IPS DF 4.7 (cell line): Measurements from ENCODE around the gene CD3D.

Source experiments
- DNase-seq: peaks from one replicate; pipeline ENCODE4 v3.0.0-alpha.2; 2013; ENCODE audit warnings: low spot score; ENCODE audit errors: extremely low read depth

CD3D gene

DNA sequence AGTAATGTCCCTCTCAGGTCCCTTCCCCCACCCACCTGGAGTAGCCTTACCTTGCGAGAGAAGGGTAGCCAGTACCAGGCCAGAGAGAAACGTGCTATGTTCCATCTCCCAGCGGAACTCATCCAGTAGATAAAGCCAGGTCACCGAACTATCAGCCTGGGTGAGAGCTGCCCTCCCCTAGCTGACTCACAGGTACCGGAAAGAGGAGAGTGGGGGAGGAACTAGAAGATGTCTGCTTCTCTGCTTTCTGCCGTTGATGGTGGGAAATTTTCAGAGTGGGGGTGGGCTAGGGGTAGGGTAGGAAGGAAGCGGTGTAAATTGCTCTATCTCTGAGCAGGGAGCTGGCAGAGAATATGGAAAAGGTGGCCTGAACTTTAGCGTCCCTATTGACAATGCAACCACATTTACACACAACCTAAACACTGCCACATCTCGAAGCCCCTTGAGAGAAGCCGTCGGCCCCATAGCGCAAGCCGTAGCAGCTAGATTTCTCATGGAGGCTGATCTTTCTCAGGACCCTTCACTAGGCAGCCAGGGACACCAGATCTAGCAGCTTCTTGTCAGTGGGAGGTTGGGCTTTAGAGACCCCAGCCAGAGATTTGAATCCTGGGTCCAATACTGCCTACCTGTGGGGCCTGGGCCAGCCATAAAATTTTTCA lies at the start of gene CD3D:
CD3D (minus strand) TSS at position 203 of the 659 bp plus-strand sequence; CDS start at position 105, 98 bp downstream.
- no peak for DNase-seq

DNA sequence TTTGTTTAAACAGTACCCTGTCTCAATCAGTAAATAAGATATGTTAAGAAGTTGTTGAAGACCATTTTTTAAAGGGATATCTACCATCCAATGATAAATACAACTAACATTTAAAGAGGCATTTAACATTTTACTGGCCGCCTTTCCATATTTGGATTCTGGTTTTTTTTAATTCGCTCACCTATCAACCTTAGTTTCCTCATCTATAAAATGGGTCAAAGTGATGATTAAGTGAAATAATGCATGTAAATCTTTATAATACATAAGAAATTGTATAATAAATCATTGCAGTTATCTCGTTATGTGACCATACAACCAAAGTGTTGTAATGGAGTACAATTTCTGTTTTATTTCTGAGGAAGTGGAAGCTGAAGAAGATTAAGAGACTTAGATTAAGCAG lies 41.2 kb upstream of the CD3D start:
- DNase-seq, result no peak

DNA sequence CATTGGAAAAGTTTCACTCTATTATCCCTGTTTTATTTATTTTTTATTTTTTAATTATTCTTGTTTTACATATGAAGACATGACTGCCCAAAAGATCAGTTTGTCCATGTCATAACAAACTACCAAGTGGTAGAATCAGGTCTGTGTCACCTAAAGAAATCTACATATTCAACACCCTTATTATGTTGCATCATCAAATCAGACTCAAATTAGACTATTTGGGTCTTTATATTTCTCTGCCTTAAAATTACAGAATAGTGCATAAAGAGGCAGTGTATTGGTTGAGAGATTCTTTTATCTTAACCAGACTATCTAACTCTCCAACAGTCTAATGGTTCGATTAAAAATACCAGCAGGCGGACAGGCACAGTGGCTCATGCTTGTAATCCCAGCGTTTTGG lies 40.4 kb upstream of the CD3D start:
- DNase-seq, result no peak

DNA sequence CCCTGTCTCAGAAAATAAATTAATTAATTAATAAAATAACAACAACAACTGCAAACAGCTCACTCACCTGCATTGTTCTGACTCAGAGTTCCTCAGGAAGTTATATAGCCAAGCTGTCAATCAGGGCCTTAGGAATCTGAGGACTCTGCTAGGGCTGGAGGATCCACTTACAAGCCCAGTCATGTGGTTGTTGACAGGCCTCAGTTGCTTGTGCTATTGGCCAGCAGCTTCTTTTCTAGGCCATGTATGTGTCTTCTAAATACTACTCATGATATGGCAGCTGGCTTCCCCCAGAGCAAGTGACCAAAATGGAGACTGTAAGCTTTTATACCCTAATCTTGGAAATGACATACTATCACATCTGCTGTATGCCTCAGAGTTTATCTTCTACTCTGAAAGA lies 38.1 kb upstream of the CD3D start:
- no peak for DNase-seq

DNA sequence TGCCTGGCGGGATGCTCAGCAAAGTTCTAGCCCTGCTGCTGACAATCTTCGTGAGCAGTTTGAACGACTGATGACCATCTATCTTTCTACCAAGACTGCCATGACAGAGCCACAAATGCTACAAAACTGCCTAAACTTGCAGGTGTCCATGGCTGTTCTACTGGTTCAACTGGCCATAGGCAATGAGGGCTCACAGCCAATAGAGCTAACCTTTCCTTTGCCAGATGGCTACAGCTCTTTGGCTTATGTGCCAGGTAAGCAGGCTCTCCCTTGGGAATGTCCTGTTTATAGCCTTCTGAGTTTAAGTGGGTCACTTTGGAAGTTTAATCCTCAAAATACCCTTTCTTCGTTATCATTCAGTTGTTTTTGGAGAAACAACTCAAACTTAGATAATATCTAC lies 37.0 kb upstream of the CD3D start:
- no peak for DNase-seq

DNA sequence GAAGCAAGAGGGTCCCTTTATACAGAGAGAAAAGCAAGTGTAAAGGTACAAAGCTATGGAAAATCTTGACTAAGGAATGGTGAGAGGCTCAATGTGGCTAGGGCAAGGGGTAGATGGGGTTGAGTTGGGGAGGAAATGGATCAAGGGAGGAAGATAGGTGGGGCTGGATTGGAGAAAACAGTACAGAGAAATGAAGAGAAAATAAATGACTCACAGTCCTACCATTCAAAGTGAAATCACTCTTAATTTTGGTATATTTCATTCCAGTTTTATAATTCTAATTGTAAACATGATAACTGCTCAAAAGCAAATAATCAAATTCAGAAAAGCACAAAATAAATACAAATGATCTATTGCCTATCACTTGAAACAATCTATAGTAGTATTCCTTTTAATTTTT lies 33.5 kb upstream of the CD3D start:
- DNase-seq, result no peak

DNA sequence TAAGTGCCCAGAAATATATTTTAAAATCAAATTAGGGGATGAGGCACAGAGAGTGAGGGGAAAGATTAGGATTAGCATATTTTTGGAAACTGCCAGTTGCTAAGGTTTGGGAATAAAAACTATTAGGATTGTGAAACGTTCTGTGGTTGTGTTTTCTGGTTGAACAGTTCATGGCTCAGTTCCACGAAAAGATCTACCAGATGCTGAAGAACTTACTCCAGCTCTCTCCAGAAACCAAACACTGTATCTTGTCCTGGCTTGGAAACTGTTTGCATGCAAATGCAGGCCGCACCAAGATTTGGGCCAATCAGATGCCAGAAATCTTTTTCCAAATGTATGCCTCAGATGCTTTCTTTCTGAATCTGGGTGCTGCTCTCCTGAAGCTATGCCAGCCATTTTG lies 32.2 kb upstream of the CD3D start:
- no peak for DNase-seq

DNA sequence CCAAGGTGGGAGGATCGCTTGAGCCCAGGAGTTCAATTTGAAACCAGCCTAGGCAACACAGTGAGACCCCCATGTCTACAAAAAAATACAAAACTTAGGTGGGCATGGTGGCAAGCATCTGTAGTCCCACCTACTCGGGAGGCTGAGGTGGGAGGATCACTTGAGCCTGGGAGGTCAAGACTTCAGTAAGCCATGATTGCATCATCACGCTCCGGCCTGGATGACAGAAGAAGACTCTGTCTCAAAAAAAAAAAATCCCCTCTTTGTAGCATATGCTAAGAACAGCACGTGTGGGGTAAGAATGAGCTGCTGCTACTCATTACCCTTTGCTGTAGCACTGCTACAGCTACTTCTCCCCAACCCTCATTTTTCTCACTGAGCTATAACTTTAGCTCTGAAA lies 31.4 kb upstream of the CD3D start:
- DNase-seq, result no peak

DNA sequence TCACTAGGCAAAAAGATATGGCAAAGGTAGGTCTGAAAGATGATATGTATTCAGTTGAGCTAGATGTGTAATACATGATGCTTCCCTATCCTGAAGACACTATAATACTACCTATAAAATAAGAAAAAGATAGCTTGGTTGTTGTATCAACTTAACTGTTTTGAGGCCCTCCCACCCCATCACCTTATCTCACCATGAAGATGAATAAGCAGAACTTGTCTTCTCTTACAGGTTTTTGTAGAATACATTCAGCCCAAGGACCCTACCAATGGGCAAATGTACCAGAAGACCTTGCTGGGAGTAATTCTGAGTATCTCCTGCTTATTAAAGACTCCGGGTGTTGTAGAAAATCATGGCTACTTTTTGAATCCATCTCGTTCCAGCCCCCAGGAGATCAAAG lies 30.8 kb upstream of the CD3D start:
- no peak for DNase-seq

DNA sequence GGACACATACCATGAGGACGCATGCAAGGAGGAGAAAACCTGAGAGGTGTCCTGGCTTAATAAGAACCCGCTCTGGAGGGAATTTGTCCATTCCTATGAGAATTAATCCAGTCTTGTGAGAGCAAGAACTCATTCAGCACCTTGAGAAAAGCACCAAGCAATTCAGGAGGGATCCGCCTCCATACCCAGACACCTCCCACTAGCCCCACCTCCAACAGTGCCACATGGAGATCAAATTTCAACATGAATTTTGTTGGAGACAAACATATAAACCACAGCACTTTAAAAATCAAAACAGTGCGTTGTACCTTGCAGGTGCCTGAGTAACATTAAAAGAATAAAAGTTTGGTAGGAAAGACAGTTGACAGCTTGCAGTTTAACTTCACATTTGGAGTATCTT lies 28.3 kb upstream of the CD3D start:
- DNase-seq, result no peak

DNA sequence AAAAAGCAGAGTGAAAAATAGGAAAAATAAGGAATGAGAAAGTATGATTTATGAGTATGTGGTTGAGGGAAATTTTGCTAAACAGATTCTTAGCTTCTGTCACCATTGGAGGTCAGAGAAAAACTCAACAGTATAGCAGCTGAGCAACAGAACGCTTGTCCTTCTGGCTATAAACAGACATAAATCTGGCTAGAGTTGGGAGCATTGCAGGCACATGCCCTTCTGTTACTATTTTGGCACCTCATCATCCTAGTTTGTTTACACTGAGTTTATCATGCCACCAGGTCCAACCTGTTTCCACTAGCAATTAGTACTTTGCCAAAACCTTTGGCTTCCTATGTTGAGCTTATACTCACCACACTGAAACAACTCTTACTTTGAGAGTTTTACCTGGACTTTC lies 23.8 kb upstream of the CD3D start:
- DNase-seq, result no peak

DNA sequence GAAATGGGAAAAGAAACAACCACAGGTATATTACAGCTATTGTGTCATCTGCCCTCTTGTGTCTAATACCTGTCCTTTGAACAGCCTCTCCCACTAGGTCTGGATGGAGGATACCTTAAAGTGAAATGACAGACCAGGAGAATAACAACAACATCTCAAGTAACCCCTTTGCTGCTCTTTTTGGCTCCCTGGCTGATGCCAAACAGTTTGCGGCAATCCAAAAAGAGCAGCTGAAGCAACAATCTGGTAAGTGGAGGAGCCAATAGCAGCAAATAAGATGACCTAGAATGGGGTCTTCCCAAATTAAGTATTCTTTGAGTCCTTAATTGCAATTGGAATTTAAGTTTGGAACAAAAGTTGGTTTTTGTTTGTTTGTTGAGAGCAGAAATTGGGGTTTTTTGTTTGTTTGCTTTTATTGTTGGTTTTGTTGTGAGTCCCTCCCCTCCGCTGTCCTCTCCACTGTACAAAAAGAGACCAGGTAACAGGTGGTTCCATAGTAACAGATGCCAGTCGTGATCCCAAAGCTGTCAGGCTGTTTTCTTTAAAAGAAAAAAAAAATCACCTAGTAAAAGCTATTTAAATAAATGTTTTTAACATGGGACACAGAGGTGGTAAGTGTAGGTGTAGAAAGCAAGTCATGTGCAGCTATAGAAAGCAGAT lies 22.6 kb upstream of the CD3D start:
- no peak for DNase-seq

DNA sequence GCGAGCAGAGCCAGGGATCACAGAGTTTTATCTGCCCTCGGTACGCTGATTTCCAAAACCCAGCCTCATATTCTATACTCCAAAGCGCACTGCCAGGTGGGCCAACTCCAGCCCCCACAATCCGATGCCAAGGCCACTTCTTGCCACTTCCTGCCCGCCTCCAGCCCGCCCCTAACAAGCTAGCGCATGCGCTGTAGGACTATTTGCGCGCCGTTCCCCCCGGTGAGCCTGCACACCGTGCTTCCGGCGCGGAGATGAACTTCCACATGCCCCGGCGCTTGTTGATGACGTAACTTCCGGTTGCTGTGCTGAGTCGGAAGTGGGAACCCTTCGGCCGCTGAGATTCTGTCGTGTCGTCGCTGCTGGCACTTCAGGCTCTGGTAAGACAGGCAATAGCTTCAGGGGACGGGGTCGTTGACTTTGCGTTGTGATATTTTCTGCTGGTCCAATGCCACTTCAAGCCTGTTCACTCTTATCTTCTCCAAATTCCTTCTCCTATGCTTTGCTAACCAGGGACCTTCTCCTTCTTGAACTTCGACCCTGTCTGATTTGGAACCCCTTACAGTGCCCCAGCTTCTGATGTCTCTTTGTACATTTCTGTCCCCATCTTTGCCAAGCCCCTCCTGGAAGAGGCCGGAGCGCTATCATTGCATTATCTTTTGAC lies 16.9 kb upstream of the CD3D start, which contains the start of gene UBE4A:
UBE4A (plus strand) TSS at position 306 of the 664 bp plus-strand sequence. CDS start 5,481 bp downstream, outside the sequence.
- DNase-seq, result peak; percentile 91

DNA sequence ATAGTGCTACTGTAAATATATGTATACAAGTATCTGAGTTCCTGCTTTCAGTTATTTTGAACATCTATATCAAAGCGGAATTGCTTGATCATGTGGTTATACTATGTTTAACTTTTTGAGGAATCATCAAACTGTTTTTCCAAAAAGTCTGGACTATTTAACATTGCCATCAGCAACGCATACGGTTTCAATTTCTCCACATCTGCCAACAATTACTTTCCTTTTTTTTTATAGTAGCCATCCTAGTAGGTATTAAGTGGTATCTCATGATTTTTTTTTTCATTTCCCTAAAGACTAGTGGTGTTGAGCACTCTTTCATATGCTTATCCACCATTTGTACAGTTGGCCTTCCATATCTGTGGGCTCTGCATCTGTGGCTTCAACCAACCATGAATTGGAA lies 15.6 kb upstream of the CD3D start:
- no peak for DNase-seq

DNA sequence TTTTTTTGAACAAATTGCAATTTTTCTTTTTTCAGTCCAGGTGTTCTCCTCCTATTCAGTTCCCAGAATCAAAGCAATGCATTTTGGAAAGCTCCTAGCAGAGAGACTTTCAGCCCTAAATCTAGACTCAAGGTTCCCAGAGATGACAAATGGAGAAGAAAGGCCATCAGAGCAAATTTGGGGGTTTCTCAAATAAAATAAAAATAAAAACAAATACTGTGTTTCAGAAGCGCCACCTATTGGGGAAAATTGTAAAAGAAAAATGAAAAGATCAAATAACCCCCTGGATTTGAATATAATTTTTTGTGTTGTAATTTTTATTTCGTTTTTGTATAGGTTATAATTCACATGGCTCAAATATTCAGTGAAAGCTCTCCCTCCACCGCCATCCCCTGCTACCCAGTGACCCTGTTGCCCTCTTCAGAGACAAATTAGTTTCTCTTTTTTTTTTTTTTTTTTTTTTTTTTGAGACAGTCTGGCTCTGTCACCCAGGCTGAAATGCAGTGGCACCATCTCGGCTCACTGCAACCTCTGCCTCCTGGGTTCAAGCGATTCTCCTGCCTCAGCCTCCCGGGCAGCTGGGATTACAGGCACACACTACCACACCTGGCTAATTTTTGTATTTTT lies 10.7 kb upstream of the CD3D start:
- DNase-seq, result no peak

DNA sequence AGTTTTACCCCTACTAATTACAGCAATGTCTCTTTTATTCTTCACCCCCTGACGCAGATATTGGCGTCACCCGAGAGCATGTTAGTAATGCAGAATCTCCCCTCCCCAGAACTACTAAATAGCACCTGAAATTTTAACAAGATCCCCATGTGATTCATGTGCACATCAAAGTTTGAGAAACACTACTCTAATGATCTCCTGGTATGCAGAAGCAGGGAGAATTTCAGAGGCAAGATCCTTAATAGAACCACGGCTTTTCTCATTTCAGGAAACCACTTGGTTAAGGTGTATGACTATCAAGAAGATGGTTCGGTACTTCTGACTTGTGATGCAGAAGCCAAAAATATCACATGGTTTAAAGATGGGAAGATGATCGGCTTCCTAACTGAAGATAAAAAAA lies 7.0 kb upstream of the CD3D start:
- no peak for DNase-seq

DNA sequence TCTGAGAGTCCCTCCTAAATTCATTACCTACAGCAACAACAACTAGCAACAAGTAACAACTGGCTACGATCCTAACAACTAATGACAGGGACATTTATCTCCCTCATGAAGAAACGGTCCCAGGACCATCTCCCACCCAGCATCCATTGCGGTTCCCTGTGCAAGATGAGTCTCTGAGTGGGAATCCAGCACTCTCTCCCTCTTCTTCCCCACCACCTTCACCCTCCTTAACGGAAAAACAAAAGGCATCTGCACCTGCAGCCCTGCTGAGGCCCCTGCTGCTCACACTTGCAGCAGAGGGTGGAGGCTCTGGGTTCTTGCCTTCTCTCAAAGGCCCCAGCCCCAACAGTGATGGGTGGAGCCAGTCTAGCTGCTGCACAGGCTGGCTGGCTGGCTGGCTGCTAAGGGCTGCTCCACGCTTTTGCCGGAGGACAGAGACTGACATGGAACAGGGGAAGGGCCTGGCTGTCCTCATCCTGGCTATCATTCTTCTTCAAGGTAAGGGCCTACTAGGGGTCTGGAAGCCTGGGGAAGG lies 1.5 kb upstream of the CD3D start, which contains the start of gene CD3G:
CD3G (plus strand) TSS at position 364 of the 535 bp plus-strand sequence; CDS start at position 444, 80 bp downstream.
- no peak for DNase-seq

DNA sequence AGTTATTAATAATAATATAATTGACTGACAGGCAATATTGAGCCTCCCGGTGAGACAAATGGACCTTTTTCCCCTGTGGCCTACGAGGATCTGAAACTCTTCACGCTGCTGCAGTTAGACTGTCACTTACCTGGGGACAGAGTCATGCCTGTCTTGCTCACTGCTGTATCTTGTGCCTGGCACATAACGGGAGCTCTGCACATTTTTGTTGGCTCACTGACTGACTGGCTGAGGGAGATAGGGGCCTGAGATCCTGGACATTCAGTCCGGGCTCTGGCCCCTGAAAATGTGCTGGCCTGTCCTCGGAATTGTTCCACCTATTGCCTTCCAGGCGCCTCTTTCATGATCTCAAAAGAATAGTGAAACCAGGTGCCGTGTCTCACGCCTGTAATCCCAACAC lies 743 bp upstream of the CD3D start:
- no peak for DNase-seq

DNA sequence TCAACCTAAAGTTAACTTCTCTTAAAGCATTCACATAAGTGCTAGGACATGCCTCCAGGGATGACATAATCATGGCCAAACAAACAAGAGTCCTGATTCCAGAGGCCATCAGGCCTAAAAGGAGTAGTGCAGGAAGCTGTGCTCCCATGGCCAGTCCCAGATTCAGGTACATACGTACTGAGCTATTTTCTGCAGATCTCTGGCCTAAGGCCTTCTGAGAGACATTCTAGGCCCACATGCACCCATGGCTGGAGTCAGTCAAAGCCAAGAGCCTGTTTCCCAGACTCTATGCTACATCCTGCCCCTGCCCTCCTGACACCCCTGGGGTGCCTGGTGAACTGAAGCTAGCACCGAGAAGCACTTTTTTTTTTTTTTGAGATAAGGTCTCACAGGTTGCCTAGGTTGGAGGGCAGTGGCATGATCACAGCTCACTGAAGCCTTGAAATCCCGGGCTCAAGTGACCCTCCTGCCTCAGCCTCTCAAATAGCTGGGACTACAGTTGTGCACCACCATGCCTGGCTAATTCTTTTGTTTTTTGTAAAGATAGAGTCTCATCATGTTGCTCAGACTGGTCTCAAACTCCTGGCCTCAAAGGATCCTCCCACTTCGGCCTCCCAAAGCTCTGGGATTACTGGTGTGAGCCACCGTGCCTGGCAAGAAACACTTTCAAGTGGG lies 553 bp downstream of the CD3D start:
- DNase-seq, result no peak

DNA sequence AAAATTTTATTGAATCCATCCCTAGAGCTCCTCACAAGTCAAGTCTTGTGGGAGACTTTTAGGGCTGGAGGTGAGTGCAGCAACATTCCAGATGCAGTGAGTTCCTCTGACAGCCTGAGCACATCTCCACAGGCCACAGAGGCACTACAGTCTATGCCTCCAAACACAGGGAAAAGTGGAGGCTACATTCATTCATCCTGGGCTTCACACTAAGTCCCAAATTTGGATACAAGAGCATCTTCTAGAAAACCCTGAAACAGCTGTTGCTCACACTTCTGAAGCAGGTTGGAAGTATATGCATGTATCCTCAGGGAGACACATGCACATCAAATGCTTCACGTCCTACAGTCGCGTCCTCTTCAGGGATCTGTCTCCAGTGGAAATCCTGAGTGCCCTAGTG lies 1.2 kb downstream of the CD3D start:
- no peak for DNase-seq

DNA sequence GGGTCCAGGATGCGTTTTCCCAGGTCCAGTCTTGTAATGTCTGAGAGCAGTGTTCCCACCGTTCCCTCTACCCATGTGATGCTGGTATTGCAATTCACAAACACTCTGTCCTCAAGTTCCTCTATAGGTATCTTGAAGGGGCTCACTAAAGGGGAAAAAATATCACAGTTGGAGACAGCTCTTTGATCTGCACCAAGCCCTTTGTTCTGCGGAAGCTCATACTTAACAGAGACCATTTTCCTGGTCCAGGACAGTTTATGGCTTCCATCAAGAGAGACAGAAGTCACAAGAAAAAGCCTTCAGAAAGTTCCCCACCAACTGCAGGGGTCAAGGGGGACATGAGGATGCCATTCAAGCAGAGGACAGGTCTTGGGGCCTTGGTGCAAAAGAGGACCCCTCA lies 2.1 kb downstream of the CD3D start:
- no peak for DNase-seq
